Stimulated activated CD4-positive, alpha-beta T cell treated with anti-CD3 and anti-CD28 coated beads, Interleukin-4, amount 100 ng/mL, for 24 hours (primary cell): ENCODE results near the gene RFLNA.

Experiments used
- DNase-seq: peaks from one replicate; pipeline ENCODE4 v3.0.0-alpha.2; 2020

The RFLNA gene

GRCh38 chr12:124338876-124339603 is 44.1 kb downstream of the RFLNA start:
- DNase-seq: no peak

GRCh38 chr12:124340080-124340900 is 45.4 kb downstream of the RFLNA start:
- DNase-seq: no peak

- DNase-seq: no peak
Observed at GRCh38 chr12:124341645-124342069, 46.8 kb downstream of the RFLNA start.

GRCh38 chr12:124344022-124344421 is 49.1 kb downstream of the RFLNA start:
- DNase-seq: no peak

- DNase-seq: no peak
Observed at GRCh38 chr12:124344526-124344925, 49.6 kb downstream of the RFLNA start.

- DNase-seq: no peak
Observed at GRCh38 chr12:124345795-124346194, 50.9 kb downstream of the RFLNA start.

GRCh38 chr12:124346425-124347168 is 51.7 kb downstream of the RFLNA start:
- DNase-seq: no peak

- DNase-seq: no peak
Observed at GRCh38 chr12:124347335-124347734, 52.4 kb downstream of the RFLNA start.

GRCh38 chr12:124347805-124348658 is 53.1 kb downstream of the RFLNA start:
- peak; percentile 34 for DNase-seq

GRCh38 chr12:124348659-124349380 is 53.9 kb downstream of the RFLNA start:
- DNase-seq: no peak

- DNase-seq: no peak
Observed at GRCh38 chr12:124350491-124350890, 55.6 kb downstream of the RFLNA start.

GRCh38 chr12:124351422-124351821 is 56.5 kb downstream of the RFLNA start:
- DNase-seq: no peak

- DNase-seq: no peak
Observed at GRCh38 chr12:124352257-124352656, 57.4 kb downstream of the RFLNA start.

- no peak for DNase-seq
Observed at GRCh38 chr12:124352839-124353238, 57.9 kb downstream of the RFLNA start.

GRCh38 chr12:124354400-124354799 is 59.5 kb downstream of the RFLNA start:
- DNase-seq: no peak

GRCh38 chr12:124356221-124356620 is 61.3 kb downstream of the RFLNA start:
- no peak for DNase-seq

- no peak for DNase-seq
Observed at GRCh38 chr12:124357616-124358015, 62.7 kb downstream of the RFLNA start.

- no peak for DNase-seq
Observed at GRCh38 chr12:124358572-124358971, 63.7 kb downstream of the RFLNA start.

GRCh38 chr12:124359671-124360581 is 65.0 kb downstream of the RFLNA start:
- no peak for DNase-seq

- no peak for DNase-seq
Observed at GRCh38 chr12:124361074-124361970, 66.4 kb downstream of the RFLNA start.
